Activated naive CD4-positive, alpha-beta T cell (primary cell): Measurements from ENCODE around the gene DTX3.
"Not testable (repeated sequence)": the region's sequence is repeated elsewhere in the genome, so short reads cannot be mapped to it uniquely, and the experiment has no call there.

Experiments
- DNase-seq, 4 experiments: peaks; one replicate each; lab custom pipeline; 2025; lab: John Stamatoyannopoulos, UW

The DTX3 gene

GRCh38 chr12:57583008-57583831 is 21.4 kb upstream of the DTX3 start:
- DNase-seq = peak; percentile 7 to 35 (median 16)

DNA sequence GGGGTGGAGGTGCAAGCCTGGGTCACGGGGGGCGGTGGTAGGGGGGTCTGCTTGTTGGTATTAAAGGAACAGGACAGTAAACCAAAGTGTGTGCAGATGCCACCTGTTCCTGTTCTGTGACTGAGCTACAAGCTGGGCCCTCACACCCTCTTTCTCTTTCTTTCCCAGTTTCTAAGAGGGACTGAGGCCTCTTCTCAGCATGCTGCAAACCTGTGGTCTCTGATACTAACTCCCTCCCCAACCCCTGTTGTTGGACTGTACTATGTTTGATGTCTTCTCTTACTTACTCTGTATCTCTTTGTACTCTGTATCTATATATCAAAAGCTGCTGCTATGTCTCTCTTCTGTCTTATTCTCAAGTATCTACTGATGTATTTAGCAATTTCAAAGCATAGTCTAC is 20.6 kb upstream of the DTX3 start:
- no peak for DNase-seq

DNA sequence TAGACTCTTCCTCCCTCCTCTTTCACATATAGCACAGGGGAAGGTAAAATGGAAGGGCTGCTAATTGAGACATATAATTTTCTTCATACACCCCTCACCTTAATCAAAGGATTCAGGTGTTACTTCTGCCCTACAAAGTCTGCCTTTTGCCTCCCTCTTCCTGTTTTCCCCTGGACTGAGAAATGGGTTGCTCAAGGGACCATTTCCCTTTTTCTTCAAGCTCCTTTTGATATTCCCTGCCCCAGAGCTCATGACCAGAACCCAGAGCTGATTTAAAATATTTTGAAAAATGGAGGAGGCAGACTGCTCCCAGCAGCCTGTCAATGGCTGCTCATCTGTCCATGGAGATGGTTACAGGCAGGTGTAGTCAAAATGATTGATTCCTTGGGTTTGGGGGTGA is 19.9 kb upstream of the DTX3 start:
- no peak for DNase-seq

GRCh38 chr12:57585156-57585555 is 19.5 kb upstream of the DTX3 start:
- DNase-seq = no peak

DNA sequence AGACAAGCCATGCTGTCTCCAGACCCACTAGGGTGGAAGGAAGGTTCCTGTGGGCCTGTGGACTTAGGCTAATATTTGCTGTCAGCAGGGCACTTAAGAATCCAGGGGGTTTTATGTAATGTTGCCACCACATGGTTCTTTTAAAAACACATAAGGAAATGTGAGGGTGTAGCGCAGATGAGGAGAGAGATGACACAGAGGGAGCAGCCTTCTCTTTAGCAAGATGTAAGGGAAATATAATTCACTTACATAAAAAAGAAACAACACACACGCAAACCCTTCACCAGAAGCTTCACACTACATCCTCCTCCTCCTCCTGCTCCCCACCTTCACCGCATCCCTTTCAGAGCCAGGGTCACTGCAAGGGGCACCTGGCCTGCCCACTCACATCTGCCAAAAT is 18.5 kb upstream of the DTX3 start:
- DNase-seq = no peak

DNA sequence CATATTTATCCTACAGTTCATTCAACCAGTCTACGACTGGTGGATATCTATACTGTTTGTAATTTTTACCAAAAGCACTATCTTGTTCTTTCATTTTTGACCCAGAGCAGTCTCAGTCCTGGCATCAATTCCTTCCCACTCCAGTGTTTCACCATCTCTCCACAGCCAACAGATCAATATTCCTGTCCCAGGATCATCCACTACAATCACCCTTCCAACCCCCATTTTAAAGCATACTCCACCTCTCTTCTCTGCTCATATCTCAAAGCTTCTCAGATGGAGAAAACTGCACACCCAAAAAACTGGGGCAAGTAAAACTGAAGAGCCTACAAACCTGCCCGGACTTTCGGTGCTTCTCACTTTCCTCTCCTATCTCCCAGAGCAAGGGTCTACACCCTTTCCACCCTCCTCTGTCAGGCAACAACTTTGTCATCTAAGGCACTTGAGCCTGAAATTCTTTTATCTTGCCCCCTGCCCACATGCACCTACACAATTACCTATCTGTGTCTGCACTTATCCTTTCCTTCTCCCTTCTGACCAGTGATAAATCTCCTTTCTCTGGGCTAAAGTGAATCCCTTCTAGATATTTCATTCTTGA is 17.7 kb upstream of the DTX3 start:
- DNase-seq = no peak

DNA sequence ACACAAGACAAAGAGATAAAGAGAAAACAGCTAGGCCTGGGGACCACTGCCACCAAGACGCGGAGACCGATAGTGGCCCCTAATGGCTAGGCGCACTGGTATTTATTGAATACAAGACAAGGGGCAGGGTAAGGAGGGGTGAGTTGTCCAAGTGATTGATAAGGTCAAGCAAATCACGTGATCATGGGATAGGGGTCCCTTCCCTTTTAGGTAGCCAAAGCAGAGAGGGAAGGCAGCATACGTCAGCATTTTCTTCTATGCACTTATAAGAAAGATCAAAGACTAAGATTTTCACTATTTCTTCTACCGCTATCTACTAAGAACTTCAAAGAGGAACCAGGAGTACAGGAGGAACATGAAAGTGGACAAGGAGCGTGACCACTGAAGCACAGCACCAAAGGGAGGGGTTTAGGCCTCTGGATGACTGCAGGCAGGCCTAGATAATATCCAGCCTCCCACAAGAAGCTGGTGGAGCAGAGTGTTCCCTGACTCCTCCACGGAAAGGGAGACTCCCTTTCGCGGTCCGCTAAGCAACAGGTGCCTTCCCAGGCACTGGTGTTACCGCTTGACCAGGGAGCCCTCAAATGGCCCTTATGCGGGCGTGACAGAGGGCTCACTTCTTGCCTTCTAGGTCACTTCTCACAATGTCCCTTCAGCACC is 15.5 kb upstream of the DTX3 start:
- DNase-seq = not testable (repeated sequence)

- DNase-seq = no peak
These were observed 14.2 kb upstream of the DTX3 start for GRCh38 chr12:57590479-57590863.

DNA sequence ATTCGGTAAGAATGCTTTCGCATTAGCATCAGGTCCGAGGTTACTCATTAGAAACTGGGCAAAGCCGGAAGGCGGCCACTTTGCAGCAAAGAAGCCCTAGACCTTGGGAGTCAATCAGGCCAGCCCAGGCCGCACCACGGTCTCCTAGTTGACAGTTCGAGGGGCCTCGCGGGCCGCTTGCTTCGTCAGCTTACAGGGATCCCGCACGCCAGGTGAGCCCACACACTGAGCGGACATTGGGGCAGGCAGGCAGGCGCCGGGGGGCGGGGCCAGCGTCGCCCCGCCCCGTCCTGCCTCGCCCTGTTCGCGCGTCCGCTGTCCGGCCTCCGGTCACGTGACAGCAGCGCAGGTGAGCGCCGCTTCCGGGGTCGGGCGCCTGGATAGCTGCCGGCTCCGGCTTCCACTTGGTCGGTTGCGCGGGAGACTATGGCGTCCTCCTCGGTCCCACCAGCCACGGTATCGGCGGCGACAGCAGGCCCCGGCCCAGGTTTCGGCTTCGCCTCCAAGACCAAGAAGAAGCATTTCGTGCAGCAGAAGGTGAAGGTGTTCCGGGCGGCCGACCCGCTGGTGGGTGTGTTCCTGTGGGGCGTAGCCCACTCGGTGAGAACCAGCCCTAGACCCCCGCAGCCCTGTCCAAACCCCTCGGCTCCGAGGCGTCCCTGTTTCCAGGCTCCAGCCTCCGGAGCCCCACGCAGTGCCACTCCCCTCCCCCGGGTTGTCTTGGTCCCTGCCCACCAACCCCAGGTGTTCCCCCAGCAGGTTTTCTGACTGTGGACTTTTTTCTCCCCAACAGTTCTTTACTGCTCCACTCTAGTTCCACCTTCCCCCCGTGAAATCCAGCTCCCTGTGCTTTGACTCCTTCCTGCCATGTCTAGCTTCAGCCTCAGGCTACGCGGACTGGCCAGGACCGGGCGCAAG is 13.5 kb upstream of the DTX3 start, which contains the start of gene PIP4K2C:
PIP4K2C (plus strand) TSS at position 329 of the 918 bp plus-strand sequence; CDS start at position 427, 98 bp downstream.
- DNase-seq = peak in 3 of 4 experiments; percentile 30 to 63 (median 57)

DNA sequence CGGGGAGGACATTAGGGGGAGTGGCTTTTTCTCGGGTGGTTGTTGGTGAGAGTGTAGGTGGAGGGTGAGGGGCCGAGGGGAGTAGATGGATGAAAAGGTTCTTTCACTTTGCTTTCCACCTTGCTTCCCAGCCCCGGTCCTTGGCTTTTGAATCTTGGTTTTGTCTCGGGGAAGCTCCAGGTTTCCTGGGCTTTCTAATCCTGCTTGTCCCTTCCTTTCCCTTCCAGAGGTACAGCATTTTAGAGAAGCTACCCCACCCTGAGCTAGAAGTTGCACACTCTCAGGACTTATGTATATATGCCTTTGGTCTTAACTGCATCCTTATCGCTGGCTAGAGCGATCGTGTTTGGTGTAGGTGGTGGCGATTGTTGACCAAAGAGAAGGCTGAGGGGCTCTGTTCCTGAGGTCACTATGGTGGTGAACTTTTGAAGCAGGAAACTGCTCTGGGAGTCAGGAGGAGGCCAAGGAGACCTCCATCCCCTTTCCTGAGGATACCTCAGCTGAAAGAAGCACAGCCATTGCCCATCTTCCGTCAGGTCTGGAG is 12.8 kb upstream of the DTX3 start:
- DNase-seq = no peak

- no peak for DNase-seq
These were observed 12.0 kb upstream of the DTX3 start for GRCh38 chr12:57592551-57593165.

GRCh38 chr12:57593187-57593586 is 11.4 kb upstream of the DTX3 start:
- no peak for DNase-seq

- no peak for DNase-seq
These were observed 4.2 kb upstream of the DTX3 start for GRCh38 chr12:57600395-57600794.

- DNase-seq = no peak
These were observed 2.1 kb upstream of the DTX3 start for GRCh38 chr12:57602544-57602943.

DNA sequence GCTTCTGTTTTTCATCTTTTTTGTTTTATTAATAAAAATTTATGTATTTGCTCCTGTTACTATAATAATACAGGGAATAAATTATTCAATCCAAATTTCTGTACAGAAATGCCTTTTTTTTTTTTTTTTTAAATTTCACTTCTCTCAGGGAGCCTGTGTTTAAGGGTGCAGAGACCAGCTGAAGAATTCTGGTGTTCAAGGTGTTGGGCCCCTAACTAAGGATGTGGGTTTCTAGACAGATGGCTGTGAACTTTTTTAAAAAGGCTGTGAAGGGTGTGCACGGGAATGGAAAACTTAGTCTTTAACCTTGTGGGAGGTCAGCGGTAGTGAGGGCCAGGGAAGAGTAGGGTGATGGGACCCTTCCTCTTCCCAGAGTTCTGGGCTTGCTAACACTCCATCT is 1.3 kb upstream of the DTX3 start:
- no peak for DNase-seq

GRCh38 chr12:57603815-57604453 is 690 bp upstream of the DTX3 start:
- DNase-seq = no peak

DNA sequence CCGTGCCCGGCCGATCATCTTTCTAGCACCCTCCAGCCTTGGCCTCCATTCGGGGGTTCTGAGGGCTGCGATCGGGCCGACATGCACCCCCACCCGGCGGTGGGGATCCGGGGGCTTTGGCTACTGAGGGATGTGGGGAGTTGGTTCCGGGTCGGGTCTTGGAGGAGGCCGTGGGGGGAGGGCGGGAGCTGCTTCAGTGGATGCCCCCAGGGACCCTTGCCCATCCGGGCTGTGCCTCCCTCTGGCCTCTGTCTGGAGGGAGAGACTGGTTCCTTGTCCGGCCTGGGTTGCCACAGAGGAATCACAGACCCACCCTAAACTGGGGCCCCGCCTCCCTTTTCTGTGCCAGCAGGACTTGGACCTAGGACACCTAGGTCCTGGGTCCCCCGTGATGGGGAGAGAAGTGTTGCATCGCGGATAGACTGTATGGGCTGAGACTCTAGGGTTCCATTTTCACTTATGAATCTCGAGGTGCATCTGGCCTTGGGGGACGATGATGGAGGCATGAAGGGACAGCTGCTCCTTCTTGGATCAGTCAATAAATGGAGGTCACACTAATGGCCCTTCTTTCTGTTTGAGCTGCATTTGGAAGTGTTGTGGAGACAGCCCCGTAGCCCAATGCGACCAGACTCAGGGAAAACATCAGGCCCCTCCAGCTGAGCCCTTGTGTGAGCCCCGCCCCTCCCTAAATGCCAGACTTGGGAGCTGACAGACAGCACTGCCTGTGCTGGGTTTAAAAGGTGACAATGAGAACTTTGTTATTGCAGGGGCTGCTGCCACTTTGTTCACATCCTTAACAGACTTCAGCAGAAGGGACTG is 577 bp downstream of the DTX3 start:
- DNase-seq = no peak

DNA sequence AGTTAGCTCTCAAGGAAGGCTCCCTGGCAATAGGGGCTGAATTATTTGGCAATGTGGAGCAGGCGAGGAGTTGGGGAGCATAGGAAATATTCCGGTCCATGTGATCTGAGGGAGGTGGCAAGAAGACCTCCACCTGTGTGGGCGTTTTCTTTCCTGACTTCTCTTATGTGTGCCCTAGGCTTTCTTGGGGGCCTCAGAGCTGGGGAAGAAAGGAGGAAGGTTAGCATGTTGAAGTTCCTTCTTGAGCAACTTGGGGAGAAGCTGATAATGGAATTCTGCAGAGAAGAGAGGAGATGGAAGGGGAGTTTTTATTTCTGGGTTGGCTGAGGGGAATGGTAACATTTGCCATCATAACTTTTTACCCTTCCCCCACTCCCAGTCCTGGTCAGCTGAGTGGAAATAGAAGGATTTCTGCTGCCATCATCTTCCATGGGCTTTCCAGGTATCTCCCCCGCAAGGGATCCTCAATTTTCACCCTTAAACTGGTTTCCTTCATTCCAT is 1.2 kb downstream of the DTX3 start:
- DNase-seq = no peak

DNA sequence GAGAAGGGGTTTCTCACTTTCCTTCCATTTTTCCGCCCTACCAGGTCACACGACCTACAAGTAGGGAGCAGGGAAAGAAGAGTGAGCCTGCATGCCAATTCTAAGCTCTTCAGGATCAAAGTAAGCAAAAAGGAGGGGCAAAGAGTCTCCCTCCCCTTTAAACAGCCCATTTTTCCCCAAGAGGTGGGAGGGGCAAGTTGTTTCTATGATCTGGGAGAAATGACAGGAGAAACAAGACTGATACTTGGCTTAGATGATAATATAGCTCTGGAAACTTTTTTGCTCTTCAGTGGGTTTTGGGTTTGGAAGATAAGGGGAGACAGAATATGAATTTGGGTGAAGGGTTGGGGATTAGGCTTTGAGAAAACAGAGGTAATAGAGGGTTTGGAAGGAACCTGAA is 1.8 kb downstream of the DTX3 start:
- no peak for DNase-seq

GRCh38 chr12:57606821-57607220 is 2.2 kb downstream of the DTX3 start:
- DNase-seq = no peak
